ENCODE measurements around the gene COBLL1.

COBLL1 gene

GRCh38 chr2:164677733-164678132 is 163.9 kb downstream of the COBLL1 start:
- Histone ChIP-seq H3K9ac (ENCODE audit: low read length in 5 of 5) (no peak overlapping the region), H3K27me3 (ENCODE audit: control insufficient read depth in 5 of 5, insufficient read depth in 4 of 5, low read length in 5 of 5) (no peaks in the 10 kb centered on the region), H3K27ac (ENCODE audit: low read depth, low read length) (no peak overlapping the region), H3K36me3 (ENCODE audit: control insufficient read depth in 5 of 5, insufficient read depth in 5 of 5, low read length in 5 of 5) (peaks cover 4 to 32% (median 8%) of the 10 kb centered on the region in 5 donors), H3K4me1 (ENCODE audit: control insufficient read depth in 5 of 5, insufficient read depth in 5 of 5, low read length in 5 of 5) (peaks cover 0 to 2% (median 0%) of the 10 kb centered on the region in 5 donors), H3K9me3 (ENCODE audit: control insufficient read depth in 5 of 5, low read length in 5 of 5) (peaks cover 0 to 8% (median 0%) of the 10 kb centered on the region in 5 donors), H3K4me3 (ENCODE audit: low read depth in 1 of 5, low read length in 5 of 5) (no peak overlapping the region)

DNA sequence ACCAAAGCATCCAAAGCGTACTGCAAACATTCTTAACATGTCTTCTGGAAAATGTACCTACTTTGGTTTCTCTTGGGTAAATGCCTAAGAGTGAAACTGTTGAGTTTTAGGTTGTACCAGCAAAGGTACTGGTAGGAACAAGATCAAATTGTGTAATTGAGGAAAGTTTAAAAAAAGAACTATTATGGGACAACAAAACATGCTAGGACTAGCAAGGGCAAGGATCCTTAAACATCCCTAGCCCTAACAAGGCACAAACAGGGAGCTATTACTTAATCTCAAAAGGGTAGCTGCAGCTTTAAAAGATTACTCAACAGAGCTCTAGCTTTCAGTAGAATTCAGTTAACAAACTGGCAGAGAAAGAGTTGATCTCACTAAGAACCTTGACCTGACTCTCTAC is 164.4 kb downstream of the COBLL1 start:
- H3K4me3 ChIP-seq (ENCODE audit: low read depth in 1 of 5, low read length in 5 of 5), result no peak overlapping the region
- peaks cover 4 to 32% (median 7%) of the 10 kb centered on the region in 5 donors for H3K36me3 ChIP-seq (ENCODE audit: control insufficient read depth in 5 of 5, insufficient read depth in 5 of 5, low read length in 5 of 5)
- no peak overlapping the region for H3K9ac ChIP-seq (ENCODE audit: low read length in 5 of 5)
- peaks cover 0 to 4% (median 0%) of the 10 kb centered on the region in 5 donors for H3K4me1 ChIP-seq (ENCODE audit: control insufficient read depth in 5 of 5, insufficient read depth in 5 of 5, low read length in 5 of 5)
- no peak overlapping the region for H3K27ac ChIP-seq (ENCODE audit: low read depth, low read length)
- no peaks in the 10 kb centered on the region for H3K27me3 ChIP-seq (ENCODE audit: control insufficient read depth in 5 of 5, insufficient read depth in 4 of 5, low read length in 5 of 5)
- peaks cover 0 to 8% (median 0%) of the 10 kb centered on the region in 5 donors for H3K9me3 ChIP-seq (ENCODE audit: control insufficient read depth in 5 of 5, low read length in 5 of 5)

- no peak overlapping the region for H3K4me3 ChIP-seq (ENCODE audit: low read depth in 1 of 5, low read length in 5 of 5)
- H3K36me3 ChIP-seq (ENCODE audit: control insufficient read depth in 5 of 5, insufficient read depth in 5 of 5, low read length in 5 of 5), result peaks cover 0 to 24% (median 4%) of the 10 kb centered on the region in 5 donors
- H3K27me3 ChIP-seq (ENCODE audit: control insufficient read depth in 5 of 5, insufficient read depth in 4 of 5, low read length in 5 of 5), result no peaks in the 10 kb centered on the region
- peaks cover 0 to 8% (median 0%) of the 10 kb centered on the region in 5 donors for H3K9me3 ChIP-seq (ENCODE audit: control insufficient read depth in 5 of 5, low read length in 5 of 5)
- no peak overlapping the region for H3K9ac ChIP-seq (ENCODE audit: low read length in 5 of 5)
- H3K27ac ChIP-seq (ENCODE audit: low read depth, low read length), result no peak overlapping the region
- H3K4me1 ChIP-seq (ENCODE audit: control insufficient read depth in 5 of 5, insufficient read depth in 5 of 5, low read length in 5 of 5), result peaks cover 0 to 16% (median 2%) of the 10 kb centered on the region in 5 donors
Observed at GRCh38 chr2:164675687-164676086, 165.9 kb downstream of the COBLL1 start.

- H3K4me3 ChIP-seq (ENCODE audit: low read depth in 1 of 5, low read length in 5 of 5), result no peak overlapping the region
- H3K27me3 ChIP-seq (ENCODE audit: control insufficient read depth in 5 of 5, insufficient read depth in 4 of 5, low read length in 5 of 5), result no peaks in the 10 kb centered on the region
- peaks cover 0 to 22% (median 3%) of the 10 kb centered on the region in 5 donors for H3K4me1 ChIP-seq (ENCODE audit: control insufficient read depth in 5 of 5, insufficient read depth in 5 of 5, low read length in 5 of 5)
- H3K36me3 ChIP-seq (ENCODE audit: control insufficient read depth in 5 of 5, insufficient read depth in 5 of 5, low read length in 5 of 5), result peaks cover 0 to 23% (median 4%) of the 10 kb centered on the region in 5 donors
- no peak overlapping the region for H3K27ac ChIP-seq (ENCODE audit: low read depth, low read length)
- H3K9me3 ChIP-seq (ENCODE audit: control insufficient read depth in 5 of 5, low read length in 5 of 5), result peaks cover 0 to 8% (median 0%) of the 10 kb centered on the region in 5 donors
- no peak overlapping the region for H3K9ac ChIP-seq (ENCODE audit: low read length in 5 of 5)
Observed at GRCh38 chr2:164675027-164675426, 166.6 kb downstream of the COBLL1 start.

- Histone ChIP-seq H3K27me3 (ENCODE audit: control insufficient read depth in 5 of 5, insufficient read depth in 4 of 5, low read length in 5 of 5) (no peaks in the 10 kb centered on the region), H3K4me1 (ENCODE audit: control insufficient read depth in 5 of 5, insufficient read depth in 5 of 5, low read length in 5 of 5) (peaks cover 0 to 30% (median 3%) of the 10 kb centered on the region in 5 donors), H3K4me3 (ENCODE audit: low read depth in 1 of 5, low read length in 5 of 5) (no peak overlapping the region), H3K9me3 (ENCODE audit: control insufficient read depth in 5 of 5, low read length in 5 of 5) (no peaks in the 10 kb centered on the region), H3K9ac (ENCODE audit: low read length in 5 of 5) (no peak overlapping the region), H3K36me3 (ENCODE audit: control insufficient read depth in 5 of 5, insufficient read depth in 5 of 5, low read length in 5 of 5) (peaks cover 0 to 8% (median 4%) of the 10 kb centered on the region in 5 donors), H3K27ac (ENCODE audit: low read depth, low read length) (peak overlapping the region; percentile 39)
Observed at GRCh38 chr2:164671664-164672396, 169.8 kb downstream of the COBLL1 start.

DNA sequence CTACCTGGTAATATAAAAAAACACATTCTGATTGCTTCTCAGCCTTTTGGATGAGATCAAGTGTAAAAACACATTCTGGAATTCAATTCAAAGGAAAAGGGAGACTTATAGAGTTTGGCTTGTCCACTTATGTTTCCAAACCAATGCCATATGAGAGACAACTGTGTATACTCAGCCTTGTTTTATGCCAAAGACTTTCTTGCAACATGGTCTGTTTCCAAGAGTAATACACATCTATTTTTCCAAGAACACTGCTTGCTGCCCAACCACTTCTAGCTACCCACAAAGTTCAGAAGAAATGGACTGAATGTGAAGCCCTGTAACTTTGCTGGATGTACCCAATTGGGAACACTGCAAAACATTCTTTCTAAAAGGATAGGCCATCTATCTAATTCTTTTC is 172.3 kb downstream of the COBLL1 start:
- Histone ChIP-seq H3K36me3 (ENCODE audit: control insufficient read depth in 5 of 5, insufficient read depth in 5 of 5, low read length in 5 of 5) (peaks cover 0 to 5% (median 0%) of the 10 kb centered on the region in 5 donors), H3K9ac (ENCODE audit: low read length in 5 of 5) (no peak overlapping the region), H3K4me1 (ENCODE audit: control insufficient read depth in 5 of 5, insufficient read depth in 5 of 5, low read length in 5 of 5) (peaks cover 0 to 30% (median 3%) of the 10 kb centered on the region in 5 donors), H3K4me3 (ENCODE audit: low read depth in 1 of 5, low read length in 5 of 5) (no peak overlapping the region), H3K27ac (ENCODE audit: low read depth, low read length) (no peak overlapping the region), H3K27me3 (ENCODE audit: control insufficient read depth in 5 of 5, insufficient read depth in 4 of 5, low read length in 5 of 5) (no peaks in the 10 kb centered on the region), H3K9me3 (ENCODE audit: control insufficient read depth in 5 of 5, low read length in 5 of 5) (no peaks in the 10 kb centered on the region)

GRCh38 chr2:164667566-164667965 is 174.1 kb downstream of the COBLL1 start:
- Histone ChIP-seq H3K9me3 (ENCODE audit: control insufficient read depth in 5 of 5, low read length in 5 of 5) (no peaks in the 10 kb centered on the region), H3K9ac (ENCODE audit: low read length in 5 of 5) (no peak overlapping the region), H3K27ac (ENCODE audit: low read depth, low read length) (no peak overlapping the region), H3K4me3 (ENCODE audit: low read depth in 1 of 5, low read length in 5 of 5) (no peak overlapping the region), H3K36me3 (ENCODE audit: control insufficient read depth in 5 of 5, insufficient read depth in 5 of 5, low read length in 5 of 5) (peaks cover 0 to 5% (median 0%) of the 10 kb centered on the region in 5 donors), H3K4me1 (ENCODE audit: control insufficient read depth in 5 of 5, insufficient read depth in 5 of 5, low read length in 5 of 5) (peaks cover 0 to 30% (median 3%) of the 10 kb centered on the region in 5 donors), H3K27me3 (ENCODE audit: control insufficient read depth in 5 of 5, insufficient read depth in 4 of 5, low read length in 5 of 5) (no peaks in the 10 kb centered on the region)

- Histone ChIP-seq H3K4me1 (ENCODE audit: control insufficient read depth in 5 of 5, insufficient read depth in 5 of 5, low read length in 5 of 5) (peaks cover 0 to 17% (median 6%) of the 10 kb centered on the region in 5 donors), H3K4me3 (ENCODE audit: low read depth in 1 of 5, low read length in 5 of 5) (no peak overlapping the region), H3K27ac (ENCODE audit: low read depth, low read length) (no peak overlapping the region), H3K9ac (ENCODE audit: low read length in 5 of 5) (no peak overlapping the region), H3K27me3 (ENCODE audit: control insufficient read depth in 5 of 5, insufficient read depth in 4 of 5, low read length in 5 of 5) (no peaks in the 10 kb centered on the region), H3K9me3 (ENCODE audit: control insufficient read depth in 5 of 5, low read length in 5 of 5) (no peaks in the 10 kb centered on the region), H3K36me3 (ENCODE audit: control insufficient read depth in 5 of 5, insufficient read depth in 5 of 5, low read length in 5 of 5) (peaks cover 0 to 15% (median 0%) of the 10 kb centered on the region in 5 donors)
Observed at GRCh38 chr2:164664070-164664469, 177.6 kb downstream of the COBLL1 start.

- Histone ChIP-seq H3K4me1 (ENCODE audit: control insufficient read depth in 5 of 5, insufficient read depth in 5 of 5, low read length in 5 of 5) (peaks cover 0 to 17% (median 6%) of the 10 kb centered on the region in 5 donors), H3K27me3 (ENCODE audit: control insufficient read depth in 5 of 5, insufficient read depth in 4 of 5, low read length in 5 of 5) (no peaks in the 10 kb centered on the region), H3K9me3 (ENCODE audit: control insufficient read depth in 5 of 5, low read length in 5 of 5) (no peaks in the 10 kb centered on the region), H3K36me3 (ENCODE audit: control insufficient read depth in 5 of 5, insufficient read depth in 5 of 5, low read length in 5 of 5) (peaks cover 0 to 15% (median 1%) of the 10 kb centered on the region in 5 donors), H3K9ac (ENCODE audit: low read length in 5 of 5) (no peak overlapping the region), H3K27ac (ENCODE audit: low read depth, low read length) (peak overlapping the region; percentile 35), H3K4me3 (ENCODE audit: low read depth in 1 of 5, low read length in 5 of 5) (no peak overlapping the region)
Observed at GRCh38 chr2:164662868-164663631, 178.6 kb downstream of the COBLL1 start.

- Histone ChIP-seq H3K27me3 (ENCODE audit: control insufficient read depth in 5 of 5, insufficient read depth in 4 of 5, low read length in 5 of 5) (no peaks in the 10 kb centered on the region), H3K36me3 (ENCODE audit: control insufficient read depth in 5 of 5, insufficient read depth in 5 of 5, low read length in 5 of 5) (peaks cover 0 to 21% (median 9%) of the 10 kb centered on the region in 5 donors), H3K9me3 (ENCODE audit: control insufficient read depth in 5 of 5, low read length in 5 of 5) (no peaks in the 10 kb centered on the region), H3K4me1 (ENCODE audit: control insufficient read depth in 5 of 5, insufficient read depth in 5 of 5, low read length in 5 of 5) (peaks cover 0 to 17% (median 6%) of the 10 kb centered on the region in 5 donors), H3K9ac (ENCODE audit: low read length in 5 of 5) (no peak overlapping the region), H3K27ac (ENCODE audit: low read depth, low read length) (peak overlapping the region; percentile 35), H3K4me3 (ENCODE audit: low read depth in 1 of 5, low read length in 5 of 5) (no peak overlapping the region)
Observed at GRCh38 chr2:164662066-164662465, 179.6 kb downstream of the COBLL1 start.
